Neural cell (in vitro differentiated cells): ENCODE measurements around the gene CA9. TPM values are rescaled to one million over a fixed set of nuclear protein-coding genes. Genes with fewer than 3 reads are reported as not detected.

Experiments
- H2AFZ ChIP-seq: fragments of 200-600, 300-800 bp; sonication (generic), shearing (Covaris generic); 2 replicates; pipeline ENCODE4 v1.6.0; 2014; ENCODE audit warnings: low read depth, mild to moderate bottlenecking, antibody characterized with exemption, low read length, moderate library complexity
- H3F3A ChIP-seq: fragments of 200-600 bp; shearing (Covaris generic); 2 replicates; pipeline ENCODE4 v1.6.1; 2016; ENCODE audit warnings: mild to moderate bottlenecking, moderate library complexity, mixed read lengths, antibody characterized with exemption, low read length; ENCODE audit not compliant: insufficient read depth, poor library complexity, severe bottlenecking
- H3K27ac ChIP-seq: fragments of 200-600, 300-800 bp; sonication (generic), shearing (Covaris generic); 2 replicates; pipeline ENCODE4 v1.5.1; 2014; ENCODE audit warnings: mild to moderate bottlenecking, low read length, moderate library complexity
- H3K27me3 ChIP-seq: fragments of 300-800, 200-600 bp; sonication (generic), shearing (Covaris generic); 2 replicates; pipeline ENCODE4 v1.6.0; 2014; ENCODE audit warnings: mild to moderate bottlenecking, low read depth, low read length, moderate library complexity; ENCODE audit not compliant: insufficient read depth
- H3K36me3 ChIP-seq: fragments of 300-800, 200-600 bp; sonication (generic), shearing (Covaris generic); 2 replicates; pipeline ENCODE4 v1.5.1; 2014; ENCODE audit warnings: mild to moderate bottlenecking, antibody characterized with exemption, low read length, moderate library complexity; ENCODE audit not compliant: insufficient read depth
- H3K4me2 ChIP-seq: fragments of 300-800, 200-600 bp; sonication (generic), shearing (Covaris generic); 2 replicates; pipeline ENCODE4 v1.6.0; 2014; ENCODE audit warnings: mild to moderate bottlenecking, low read length
- H3K4me3 ChIP-seq: fragments of 300-800, 200-600 bp; sonication (generic), shearing (Covaris generic); 2 replicates; pipeline ENCODE4 v1.5.1; 2014; ENCODE audit warnings: mild to moderate bottlenecking, low read length, moderate library complexity
- H3K79me2 ChIP-seq: fragments of 200-600 bp; shearing (Covaris generic); replicated peaks from 2 replicates; pipeline ENCODE4 v1.6.0; 2014; ENCODE audit warnings: mild to moderate bottlenecking, low read length, moderate library complexity; ENCODE audit not compliant: insufficient read depth
- H3K9ac ChIP-seq: fragments of 300-800, 200-600 bp; sonication (generic), shearing (Covaris generic); 2 replicates; pipeline ENCODE4 v1.6.1; 2016; ENCODE audit warnings: mild to moderate bottlenecking, low read length, mixed read lengths
- H3K9me2 ChIP-seq: fragments of 200-600 bp; shearing (Covaris generic); 2 replicates; pipeline ENCODE4 v1.6.1; 2016; ENCODE audit warnings: mild to moderate bottlenecking, low read length, mixed read lengths; ENCODE audit not compliant: insufficient read depth
- H3K9me3 ChIP-seq: fragments of 200-600, 300-800 bp; sonication (generic), shearing (Covaris generic); 2 replicates; pipeline ENCODE4 v1.6.1; 2016; ENCODE audit warnings: mild to moderate bottlenecking, mixed run types, low read length, moderate library complexity, mixed read lengths
- H4K20me1 ChIP-seq: fragments of 200-600 bp; shearing (Covaris generic); 2 replicates; pipeline ENCODE4 v1.6.1; 2016; ENCODE audit warnings: mild to moderate bottlenecking, mixed run types; ENCODE audit not compliant: insufficient read depth
- EP300 ChIP-seq: fragments of 450-650 bp; conservative IDR thresholded peaks from 2 replicates; pipeline ENCODE4 v1.6.1; 2014; ENCODE audit warnings: antibody characterized with exemption, mild to moderate bottlenecking, moderate library complexity; ENCODE audit not compliant: poor library complexity, severe bottlenecking
- EZH2 ChIP-seq: fragments of 200-600, 300-800 bp; shearing (Covaris generic), sonication (generic); IDR thresholded peaks from 2 replicates; pipeline ENCODE4 v1.6.1; 2014; ENCODE audit warnings: antibody characterized with exemption, low read length, borderline replicate concordance, mild to moderate bottlenecking; ENCODE audit not compliant: insufficient read depth, poor library complexity, severe bottlenecking
- MXI1 ChIP-seq: fragments of 450-650 bp; conservative IDR thresholded peaks from 2 replicates; pipeline ENCODE4 v1.6.1; 2014; ENCODE audit warnings: antibody characterized with exemption, mild to moderate bottlenecking; ENCODE audit not compliant: poor library complexity, severe bottlenecking
- POLR2AphosphoS5 ChIP-seq: IDR thresholded peaks from 2 replicates; pipeline ENCODE4 v1.6.1; 2012
- RAD21 ChIP-seq: fragments of 450-650 bp; conservative IDR thresholded peaks from 2 replicates; pipeline ENCODE4 v1.6.1; 2014; ENCODE audit warnings: antibody characterized with exemption, mild to moderate bottlenecking, moderate library complexity
- SMC3 ChIP-seq: fragments of 450-650 bp; conservative IDR thresholded peaks from 2 replicates; pipeline ENCODE4 v1.6.1; 2014; ENCODE audit warnings: antibody characterized with exemption, mild to moderate bottlenecking, moderate library complexity; ENCODE audit not compliant: poor library complexity
- TAF1 ChIP-seq: IDR thresholded peaks from 2 replicates; pipeline ENCODE4 v1.6.1; 2012; ENCODE audit warnings: low read depth
- polyA plus RNA-seq: library from polyadenylated mRNA; depleted of rRNA; stranded (reverse); fragments of >200 nt; gene quantifications from 2 replicates; pipeline ENCODE4 v1.2.3, GENCODE V29; 2014
- TF ChIP-seq, protein P1 (sequence below): IDR thresholded peaks from 2 replicates; pipeline ENCODE4 v1.6.1; 2012; ENCODE audit warnings: borderline replicate concordance
- TF ChIP-seq, protein P2 (sequence below): fragments of 450-650 bp; IDR thresholded peaks from 2 replicates; pipeline ENCODE4 v1.5.1; 2014; ENCODE audit warnings: antibody characterized with exemption, mild to moderate bottlenecking, moderate library complexity; ENCODE audit not compliant: poor library complexity, severe bottlenecking

Gene CA9
- polyA plus RNA-seq, 1 donor from 2014 or later: not detected

DNA sequence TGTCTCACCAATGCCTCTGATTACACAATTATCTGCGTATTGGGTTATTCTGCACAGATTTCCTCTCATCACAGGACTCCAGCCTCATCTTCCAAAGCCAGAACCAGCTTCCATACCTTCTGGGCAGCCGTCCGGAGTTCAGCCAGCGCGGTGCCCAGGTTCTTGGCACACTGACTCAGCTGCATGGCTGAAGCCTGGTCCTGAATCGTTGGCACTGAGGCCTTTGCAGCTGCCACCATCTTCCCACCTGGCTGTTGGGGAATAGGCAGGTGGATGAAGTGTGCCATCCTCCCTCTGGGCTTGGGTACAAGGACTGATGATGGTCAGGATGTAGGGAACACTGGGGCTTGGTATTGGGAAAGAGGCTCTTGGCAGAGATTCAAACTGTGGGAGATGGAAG, 40.4 kb downstream of the CA9 start:
- Histone ChIP-seq H3K27ac (no peak overlapping the region), H3F3A (no peaks in the 10 kb centered on the region), H3K9ac (no peak overlapping the region), H3K4me2 (no peak overlapping the region), H4K20me1 (no peaks in the 10 kb centered on the region), H2AFZ (no peak overlapping the region), H3K9me2 (no peaks in the 10 kb centered on the region), H3K27me3 (no peaks in the 10 kb centered on the region), H3K36me3 (peaks cover 7% of the 10 kb centered on the region), H3K9me3 (no peaks in the 10 kb centered on the region), H3K4me3 (no peak overlapping the region), H3K79me2 (no peaks in the 10 kb centered on the region)
- no peak for TF ChIP-seq EZH2
- TF ChIP-seq TAF1: no peak
- no peak for TF ChIP-seq POLR2AphosphoS5
- TF ChIP-seq EP300: no peak
- no peak for TF ChIP-seq RAD21
- TF ChIP-seq MXI1: no peak
- TF ChIP-seq, protein P1, sequence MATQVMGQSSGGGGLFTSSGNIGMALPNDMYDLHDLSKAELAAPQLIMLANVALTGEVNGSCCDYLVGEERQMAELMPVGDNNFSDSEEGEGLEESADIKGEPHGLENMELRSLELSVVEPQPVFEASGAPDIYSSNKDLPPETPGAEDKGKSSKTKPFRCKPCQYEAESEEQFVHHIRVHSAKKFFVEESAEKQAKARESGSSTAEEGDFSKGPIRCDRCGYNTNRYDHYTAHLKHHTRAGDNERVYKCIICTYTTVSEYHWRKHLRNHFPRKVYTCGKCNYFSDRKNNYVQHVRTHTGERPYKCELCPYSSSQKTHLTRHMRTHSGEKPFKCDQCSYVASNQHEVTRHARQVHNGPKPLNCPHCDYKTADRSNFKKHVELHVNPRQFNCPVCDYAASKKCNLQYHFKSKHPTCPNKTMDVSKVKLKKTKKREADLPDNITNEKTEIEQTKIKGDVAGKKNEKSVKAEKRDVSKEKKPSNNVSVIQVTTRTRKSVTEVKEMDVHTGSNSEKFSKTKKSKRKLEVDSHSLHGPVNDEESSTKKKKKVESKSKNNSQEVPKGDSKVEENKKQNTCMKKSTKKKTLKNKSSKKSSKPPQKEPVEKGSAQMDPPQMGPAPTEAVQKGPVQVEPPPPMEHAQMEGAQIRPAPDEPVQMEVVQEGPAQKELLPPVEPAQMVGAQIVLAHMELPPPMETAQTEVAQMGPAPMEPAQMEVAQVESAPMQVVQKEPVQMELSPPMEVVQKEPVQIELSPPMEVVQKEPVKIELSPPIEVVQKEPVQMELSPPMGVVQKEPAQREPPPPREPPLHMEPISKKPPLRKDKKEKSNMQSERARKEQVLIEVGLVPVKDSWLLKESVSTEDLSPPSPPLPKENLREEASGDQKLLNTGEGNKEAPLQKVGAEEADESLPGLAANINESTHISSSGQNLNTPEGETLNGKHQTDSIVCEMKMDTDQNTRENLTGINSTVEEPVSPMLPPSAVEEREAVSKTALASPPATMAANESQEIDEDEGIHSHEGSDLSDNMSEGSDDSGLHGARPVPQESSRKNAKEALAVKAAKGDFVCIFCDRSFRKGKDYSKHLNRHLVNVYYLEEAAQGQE: no peak
- TF ChIP-seq, protein P2, sequence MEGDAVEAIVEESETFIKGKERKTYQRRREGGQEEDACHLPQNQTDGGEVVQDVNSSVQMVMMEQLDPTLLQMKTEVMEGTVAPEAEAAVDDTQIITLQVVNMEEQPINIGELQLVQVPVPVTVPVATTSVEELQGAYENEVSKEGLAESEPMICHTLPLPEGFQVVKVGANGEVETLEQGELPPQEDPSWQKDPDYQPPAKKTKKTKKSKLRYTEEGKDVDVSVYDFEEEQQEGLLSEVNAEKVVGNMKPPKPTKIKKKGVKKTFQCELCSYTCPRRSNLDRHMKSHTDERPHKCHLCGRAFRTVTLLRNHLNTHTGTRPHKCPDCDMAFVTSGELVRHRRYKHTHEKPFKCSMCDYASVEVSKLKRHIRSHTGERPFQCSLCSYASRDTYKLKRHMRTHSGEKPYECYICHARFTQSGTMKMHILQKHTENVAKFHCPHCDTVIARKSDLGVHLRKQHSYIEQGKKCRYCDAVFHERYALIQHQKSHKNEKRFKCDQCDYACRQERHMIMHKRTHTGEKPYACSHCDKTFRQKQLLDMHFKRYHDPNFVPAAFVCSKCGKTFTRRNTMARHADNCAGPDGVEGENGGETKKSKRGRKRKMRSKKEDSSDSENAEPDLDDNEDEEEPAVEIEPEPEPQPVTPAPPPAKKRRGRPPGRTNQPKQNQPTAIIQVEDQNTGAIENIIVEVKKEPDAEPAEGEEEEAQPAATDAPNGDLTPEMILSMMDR: no peak
- TF ChIP-seq SMC3: no peak

DNA sequence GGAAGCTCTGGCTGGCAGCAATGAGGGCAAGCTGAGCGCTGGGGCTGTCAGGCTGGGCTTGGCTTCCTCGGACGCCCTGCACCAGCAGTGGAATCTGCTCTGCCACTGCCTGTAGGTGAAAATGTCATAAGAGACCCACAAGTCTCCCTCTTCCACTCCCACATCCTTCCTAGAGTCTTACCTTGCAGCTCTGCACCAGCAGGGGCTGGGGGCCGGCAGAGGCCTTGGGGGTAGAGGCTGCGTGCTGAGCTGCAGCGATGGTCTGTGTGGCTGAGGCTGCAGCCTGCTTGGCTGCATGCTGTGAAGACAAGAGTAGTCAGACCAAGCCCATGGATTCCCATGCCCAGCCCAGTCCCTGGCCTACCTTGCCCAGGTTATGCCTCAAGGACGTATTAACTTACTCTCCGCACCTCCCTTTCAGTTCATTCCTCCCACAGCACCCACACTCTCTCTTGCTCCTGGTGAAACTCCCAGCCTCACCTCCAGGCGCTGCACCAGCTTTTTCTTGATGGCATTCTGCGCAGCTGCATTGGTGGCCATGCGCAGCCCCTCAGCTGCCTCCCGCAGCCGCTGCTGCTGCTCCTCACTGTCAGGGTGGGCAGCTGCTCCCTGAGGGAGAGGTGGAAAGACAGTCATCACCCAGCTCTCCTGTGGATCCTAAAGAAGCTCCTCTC, 41.0 kb downstream of the CA9 start:
- H3K9me2 ChIP-seq: no peaks in the 10 kb centered on the region
- H3K4me3 ChIP-seq: no peak overlapping the region
- no peak overlapping the region for H3K4me2 ChIP-seq
- no peaks in the 10 kb centered on the region for H3K27me3 ChIP-seq
- no peak overlapping the region for H3K27ac ChIP-seq
- no peak overlapping the region for H2AFZ ChIP-seq
- H4K20me1 ChIP-seq: no peaks in the 10 kb centered on the region
- H3K9me3 ChIP-seq: no peaks in the 10 kb centered on the region
- no peak overlapping the region for H3K9ac ChIP-seq
- no peaks in the 10 kb centered on the region for H3K79me2 ChIP-seq
- H3K36me3 ChIP-seq: peaks cover 7% of the 10 kb centered on the region
- TF ChIP-seq, protein P1: no peak
- TF ChIP-seq RAD21 (no peak), TAF1 (no peak), SMC3 (no peak), POLR2AphosphoS5 (no peak), EZH2 (no peak), EP300 (no peak), MXI1 (no peak)
- TF ChIP-seq, protein P2: no peak
- no peaks in the 10 kb centered on the region for H3F3A ChIP-seq
